Hematopoietic multipotent progenitor cell treated with erythropoietin and hydrocortisone succinate and interleukin-3 and kit ligand, for 15 days (in vitro differentiated cells): ENCODE results near the gene TMED10.
"Not testable (repeated sequence)": the region's sequence is repeated elsewhere in the genome, so short reads cannot be mapped to it uniquely, and the experiment has no call there.

Experiments used
- DNase-seq: peaks from one replicate; pipeline ENCODE4 v3.0.0-alpha.2; 2015; ENCODE audit warnings: low spot score

Gene TMED10

GRCh38 chr14:75158843-75159614 is 17.4 kb downstream of the TMED10 start:
- DNase-seq = no peak

GRCh38 chr14:75156901-75157300 is 19.5 kb downstream of the TMED10 start:
- DNase-seq = no peak

GRCh38 chr14:75156111-75156510 is 20.3 kb downstream of the TMED10 start:
- DNase-seq = no peak

- DNase-seq = no peak
Measured at GRCh38 chr14:75155169-75155568, 21.2 kb downstream of the TMED10 start.

GRCh38 chr14:75153295-75153694 is 23.1 kb downstream of the TMED10 start:
- no peak for DNase-seq

- DNase-seq = no peak
Measured at GRCh38 chr14:75151851-75152250, 24.6 kb downstream of the TMED10 start.

GRCh38 chr14:75150637-75151036 is 25.8 kb downstream of the TMED10 start:
- DNase-seq = not testable (repeated sequence)

GRCh38 chr14:75150150-75150549 is 26.3 kb downstream of the TMED10 start:
- DNase-seq = no peak

- no peak for DNase-seq
Measured at GRCh38 chr14:75147423-75148071, 28.9 kb downstream of the TMED10 start.

GRCh38 chr14:75144944-75145343 is 31.5 kb downstream of the TMED10 start:
- DNase-seq = no peak

- DNase-seq = no peak
Measured at GRCh38 chr14:75143761-75144527, 32.5 kb downstream of the TMED10 start.

GRCh38 chr14:75142494-75142893 is 33.9 kb downstream of the TMED10 start:
- DNase-seq = no peak

- DNase-seq = no peak
Measured at GRCh38 chr14:75141967-75142366, 34.4 kb downstream of the TMED10 start.

- no peak for DNase-seq
Measured at GRCh38 chr14:75141062-75141461, 35.4 kb downstream of the TMED10 start.

- no peak for DNase-seq
Measured at GRCh38 chr14:75140620-75141019, 35.8 kb downstream of the TMED10 start.

GRCh38 chr14:75139185-75139584 is 37.2 kb downstream of the TMED10 start:
- DNase-seq = no peak

- DNase-seq = no peak
Measured at GRCh38 chr14:75138492-75138891, 37.9 kb downstream of the TMED10 start.

GRCh38 chr14:75134644-75135043 is 41.8 kb downstream of the TMED10 start:
- no peak for DNase-seq

- DNase-seq = no peak
Measured at GRCh38 chr14:75133597-75133996, 42.8 kb downstream of the TMED10 start.

GRCh38 chr14:75132382-75133086 is 43.9 kb downstream of the TMED10 start:
- peak; percentile 86 for DNase-seq

- DNase-seq = no peak
Measured at GRCh38 chr14:75128596-75128990, 47.8 kb downstream of the TMED10 start.

GRCh38 chr14:75127903-75128595 is 48.4 kb downstream of the TMED10 start:
- no peak for DNase-seq
